BLaER1 (cell line): ENCODE measurements around the gene EWSR1.

Experiments used
- H3K27ac ChIP-seq: shearing (Covaris generic); formaldehyde crosslinking; 2 replicates; pipeline ENCODE4 v1.8.1; 2022
- H3K27me3 ChIP-seq: shearing (Covaris generic); formaldehyde crosslinking; 2 replicates; pipeline ENCODE4 v1.8.1; 2022
- H3K36me3 ChIP-seq: shearing (Covaris generic); formaldehyde crosslinking; 2 replicates; pipeline ENCODE4 v1.8.1; 2022
- H3K4me1 ChIP-seq: shearing (Covaris generic); formaldehyde crosslinking; 2 replicates; pipeline ENCODE4 v1.8.1; 2022
- H3K4me2 ChIP-seq: shearing (Covaris generic); formaldehyde crosslinking; 2 replicates; pipeline ENCODE4 v1.8.1; 2022
- H3K4me3 ChIP-seq: shearing (Covaris generic); formaldehyde crosslinking; 2 replicates; pipeline ENCODE4 v1.8.1; 2022
- H3K9ac ChIP-seq: shearing (Covaris generic); formaldehyde crosslinking; 2 replicates; pipeline ENCODE4 v1.8.1; 2022
- H3K9me3 ChIP-seq: shearing (Covaris generic); formaldehyde crosslinking; 2 replicates; pipeline ENCODE4 v1.8.1; 2022
- H4K20me1 ChIP-seq: shearing (Covaris generic); formaldehyde crosslinking; 2 replicates; pipeline ENCODE4 v1.8.1; 2022
- Cebpa-rat ChIP-seq: shearing (Covaris generic); IDR thresholded peaks from 2 replicates; pipeline ENCODE4 v1.8.1; 2022

The EWSR1 gene

GRCh38 chr22:29348956-29349355 is 80.9 kb downstream of the EWSR1 start:
- Histone ChIP-seq H3K27me3 (no peaks in the 10 kb centered on the region), H3K27ac (no peak overlapping the region), H3K36me3 (peaks cover 92% of the 10 kb centered on the region), H4K20me1 (peaks cover 25% of the 10 kb centered on the region), H3K9me3 (no peaks in the 10 kb centered on the region), H3K4me2 (no peak overlapping the region), H3K9ac (no peak overlapping the region), H3K4me3 (no peak overlapping the region), H3K4me1 (peaks cover 33% of the 10 kb centered on the region)
- no peak for TF ChIP-seq Cebpa-rat
